Stimulated activated CD8-positive, alpha-beta memory T cell treated with anti-CD3 and anti-CD28 coated beads, Interleukin-7, amount 100 ng/mL, for 48 hours (primary cell): ENCODE data around the gene ARRDC1.

ENCODE experiments used
- DNase-seq, 2 donors: peaks; one replicate each; pipeline ENCODE4 v3.0.0-alpha.2; 2020; ENCODE audit warnings: low read depth in 1 of 2; ENCODE audit errors: extremely low read depth in 1 of 2

Gene ARRDC1

DNA sequence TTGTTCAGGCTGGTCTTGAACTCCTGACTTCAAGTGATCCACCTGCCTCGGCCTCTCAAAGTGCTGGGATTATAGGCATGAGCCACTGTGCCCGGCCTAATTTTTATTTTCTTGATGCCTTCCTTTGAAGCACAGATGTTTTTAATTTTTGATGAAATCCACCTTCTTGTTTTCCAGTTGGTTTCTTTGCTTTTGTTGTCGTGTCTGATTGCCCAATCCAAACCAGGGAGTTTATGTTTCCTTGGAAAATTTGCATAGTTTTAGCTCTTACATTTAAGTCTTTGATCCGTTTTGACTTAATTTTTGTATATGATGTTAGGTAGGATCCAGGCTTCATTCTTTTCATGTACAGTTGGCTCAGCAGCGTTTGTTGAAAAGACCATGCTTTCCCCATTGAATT, 28.5 kb downstream of the ARRDC1 start:
- no peak for DNase-seq

DNA sequence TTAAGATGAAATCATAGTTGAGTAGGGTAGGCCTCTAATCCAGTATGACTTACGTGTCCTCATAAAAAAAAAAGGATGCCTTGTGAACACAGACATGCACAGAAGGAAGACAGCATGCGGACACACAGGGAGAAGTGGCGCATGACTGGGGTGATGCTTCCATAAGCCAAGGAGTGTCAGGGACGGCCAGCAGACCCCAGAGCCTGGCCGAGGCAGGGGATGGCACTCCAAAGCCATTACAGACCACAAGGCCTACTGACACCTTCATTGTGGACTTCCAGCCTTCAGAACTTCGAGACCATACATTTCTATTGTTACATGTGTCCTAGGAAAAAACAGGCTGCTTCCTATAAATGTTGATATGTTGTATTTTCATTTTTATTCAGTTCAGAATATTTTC, 33.2 kb downstream of the ARRDC1 start:
- no peak for DNase-seq

DNA sequence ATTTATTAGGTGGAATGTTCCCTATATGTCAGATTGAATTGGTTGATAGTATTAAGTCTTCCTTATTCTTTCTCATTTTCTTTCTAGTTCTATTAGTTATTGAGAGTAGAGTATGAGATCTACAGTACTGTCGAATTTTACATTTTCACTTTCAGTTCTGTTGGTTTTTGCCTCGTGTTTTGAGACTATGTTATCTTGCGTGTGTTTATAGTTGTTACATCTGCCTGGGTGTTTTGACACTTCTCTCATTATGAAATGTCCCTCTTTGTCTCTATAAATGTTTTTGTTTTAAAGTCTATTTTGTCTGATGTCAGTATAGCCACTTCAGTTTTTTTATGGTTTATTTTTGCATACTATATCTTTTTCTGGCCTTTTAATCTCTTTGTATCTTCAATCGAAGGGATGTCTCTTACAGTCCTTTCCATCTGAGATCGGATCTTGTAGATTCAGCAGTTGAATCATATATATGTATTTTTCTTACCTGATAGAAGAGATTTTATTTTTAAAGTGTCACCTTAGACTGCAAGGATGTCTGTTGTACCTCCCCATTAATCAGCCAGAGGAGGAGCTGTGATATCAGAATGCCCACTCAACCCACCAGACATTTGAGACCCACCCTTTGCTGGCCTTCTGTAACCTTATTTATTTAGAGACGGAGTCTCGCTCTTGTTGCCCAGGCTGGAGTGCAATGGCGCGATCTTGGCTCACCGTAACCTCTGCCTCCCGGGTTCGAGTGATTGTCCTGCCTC, 34.0 kb downstream of the ARRDC1 start:
- DNase-seq, result no peak

DNA sequence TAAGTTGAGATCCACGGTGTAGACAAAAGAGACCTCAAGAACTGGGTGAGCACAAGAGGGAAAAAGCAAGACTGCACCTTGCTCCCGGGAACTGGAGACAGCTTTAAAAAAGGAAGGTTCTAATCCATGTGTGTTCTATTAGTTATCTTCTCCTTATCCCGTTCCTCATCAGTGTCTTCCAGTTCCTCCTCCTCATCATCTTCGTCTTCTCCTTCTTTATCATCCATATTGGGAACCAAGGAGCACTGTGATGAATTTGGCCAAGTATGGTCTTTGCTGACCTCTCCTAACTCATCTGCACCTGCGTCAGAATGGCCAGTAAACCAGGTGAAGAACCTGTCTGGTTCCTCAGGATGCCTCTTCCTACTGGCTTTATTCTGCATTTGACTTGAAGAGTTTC, 35.4 kb downstream of the ARRDC1 start:
- DNase-seq, result no peak

DNA sequence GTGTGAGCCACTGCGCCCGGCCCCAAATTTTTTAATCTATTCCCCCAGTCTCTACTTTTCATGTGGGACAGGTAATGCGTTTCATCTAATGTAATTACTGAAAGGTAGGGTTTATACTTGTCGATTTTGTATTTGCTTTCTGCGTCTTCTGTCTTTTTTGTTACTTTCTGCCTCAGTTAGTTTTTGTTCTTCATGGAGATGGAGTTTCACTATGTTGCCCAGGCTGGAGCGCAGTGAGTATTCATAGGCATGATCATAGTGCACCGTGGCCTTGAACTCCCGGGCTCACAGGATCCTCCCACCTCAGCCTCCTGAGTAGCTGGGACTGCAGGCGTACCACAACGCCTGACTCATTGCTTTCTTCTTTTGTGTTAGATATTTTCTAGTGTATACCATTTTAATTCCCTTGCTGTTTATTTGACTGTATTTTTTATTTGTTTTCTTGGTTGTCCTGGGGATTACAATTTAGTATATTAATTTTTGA, 36.7 kb downstream of the ARRDC1 start:
- DNase-seq, result no peak

DNA sequence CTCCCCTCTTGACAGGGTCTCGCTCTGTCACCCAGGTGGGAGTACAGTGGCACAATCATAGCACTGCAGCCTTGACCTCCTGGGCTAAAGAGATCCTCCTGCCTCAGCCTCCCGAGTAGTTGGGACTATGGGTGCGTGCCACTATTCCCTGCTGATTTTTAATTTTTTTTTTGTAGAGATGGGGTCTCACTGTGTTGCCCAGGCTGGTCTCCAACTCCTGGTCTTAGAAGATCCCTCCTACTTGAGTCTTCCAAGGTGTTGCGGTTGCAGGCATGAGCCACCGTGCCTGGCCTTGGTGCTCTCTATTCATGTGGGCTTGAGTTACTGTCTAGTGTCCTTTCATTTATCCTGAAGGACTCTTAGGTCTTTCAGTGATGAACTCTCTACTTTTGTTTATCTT, 37.4 kb downstream of the ARRDC1 start:
- DNase-seq, result no peak

DNA sequence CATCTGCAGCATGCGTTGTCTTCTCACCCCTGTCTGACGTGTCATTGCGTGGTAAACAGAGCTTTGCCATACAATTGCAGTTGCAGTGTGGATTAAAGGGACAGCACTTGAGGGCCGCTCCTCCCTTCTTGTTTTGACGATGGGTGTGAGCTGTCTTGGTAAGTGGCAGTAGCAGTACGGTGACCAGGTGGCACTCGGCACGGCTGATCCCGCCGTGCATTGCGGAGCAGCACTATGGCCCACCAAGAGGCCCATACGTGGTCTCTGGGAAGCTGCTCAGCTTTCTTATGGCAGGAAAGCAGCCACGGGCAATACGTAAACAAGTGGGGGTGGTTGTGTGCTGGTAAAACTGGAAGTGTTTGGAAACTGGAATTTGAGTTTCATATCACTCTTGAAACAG, 38.4 kb downstream of the ARRDC1 start:
- no peak for DNase-seq

DNA sequence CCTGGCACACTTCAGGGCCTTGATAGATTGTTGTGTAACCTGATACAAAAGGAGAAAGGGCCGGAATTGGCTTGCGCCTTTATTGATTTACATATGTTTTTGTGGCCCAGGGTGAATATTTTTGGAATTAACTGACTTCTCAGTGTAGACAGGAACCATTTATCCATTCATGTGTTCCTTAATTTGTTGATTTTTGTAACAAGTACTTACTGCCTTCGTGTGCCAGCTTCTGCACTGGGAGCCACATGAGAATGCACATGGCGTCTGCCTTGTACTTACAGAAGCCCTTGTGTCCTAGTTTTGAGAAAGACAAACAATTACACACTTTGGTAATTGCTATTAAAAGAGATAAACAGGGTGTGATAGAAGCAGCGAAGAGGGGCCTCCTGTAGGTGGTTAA, 39.7 kb downstream of the ARRDC1 start:
- DNase-seq, result no peak

DNA sequence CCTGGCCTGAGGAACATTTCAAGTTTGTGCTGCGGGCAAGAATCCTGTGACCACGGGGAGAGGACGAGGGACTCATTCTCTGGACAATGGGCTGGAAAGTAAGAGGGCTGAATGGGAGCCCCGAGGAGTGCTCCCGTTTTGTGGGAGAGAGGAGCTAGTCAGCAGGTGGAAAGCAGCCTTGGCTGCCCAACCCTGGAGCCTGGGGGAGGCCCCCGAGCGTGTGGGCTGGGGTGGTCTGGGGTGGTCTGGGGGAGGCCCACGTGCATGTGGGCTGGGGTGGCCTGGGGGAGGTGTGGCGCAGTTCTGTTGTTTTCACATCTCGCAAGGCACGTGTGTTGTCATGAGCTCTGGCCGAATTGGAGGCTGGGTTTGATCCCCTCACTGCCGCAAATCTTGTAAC, 40.9 kb downstream of the ARRDC1 start:
- no peak for DNase-seq

DNA sequence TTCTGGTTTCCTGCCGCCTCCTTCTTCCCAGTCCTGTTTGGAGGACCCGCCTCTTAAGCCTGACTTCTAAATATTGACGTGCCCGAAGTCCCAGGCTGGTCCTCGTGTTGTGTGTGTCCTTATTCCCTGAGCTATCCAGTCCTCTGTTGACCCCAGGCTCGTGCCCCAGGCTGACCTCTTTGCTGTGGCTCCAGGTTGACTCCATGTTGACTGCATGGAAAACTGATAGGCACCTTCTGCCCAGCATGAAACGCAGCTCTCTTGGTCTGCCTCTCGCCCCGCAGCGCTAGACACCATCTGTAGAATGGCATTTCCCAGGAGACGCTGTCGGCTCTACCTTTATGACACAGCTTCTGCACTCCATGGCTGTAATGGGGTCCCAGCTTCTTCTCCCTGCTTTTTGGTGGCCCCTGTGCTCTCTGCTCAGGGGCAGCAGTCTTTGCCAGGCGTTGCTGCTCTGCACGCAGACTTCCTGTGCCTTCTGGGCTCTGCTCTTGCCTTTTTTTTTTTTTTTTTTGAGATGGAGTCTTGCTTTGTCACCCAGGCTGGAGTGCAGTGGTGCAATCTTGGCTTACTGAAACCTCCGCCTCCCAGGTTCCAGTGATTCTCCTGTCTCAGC, 41.7 kb downstream of the ARRDC1 start:
- no peak for DNase-seq

DNA sequence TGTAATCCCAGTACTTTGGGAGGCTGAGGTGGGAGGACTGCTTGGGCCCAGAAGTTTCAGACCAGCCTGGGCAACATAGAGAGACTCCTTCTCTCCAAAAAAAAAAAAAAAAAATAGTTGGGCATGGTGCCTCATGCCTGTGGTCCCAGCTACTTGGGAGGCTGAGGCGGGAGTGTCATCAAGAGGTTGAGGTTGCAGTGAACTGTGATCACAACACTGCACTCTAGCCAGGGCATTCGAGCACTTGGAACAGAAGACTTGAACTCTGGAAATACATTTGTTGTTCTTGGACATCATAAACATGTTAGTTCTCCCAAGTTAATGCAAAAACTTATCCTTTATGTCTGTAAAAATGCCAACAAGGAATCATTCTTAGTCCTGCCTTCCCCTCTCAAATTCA, 42.9 kb downstream of the ARRDC1 start:
- DNase-seq, result no peak

DNA sequence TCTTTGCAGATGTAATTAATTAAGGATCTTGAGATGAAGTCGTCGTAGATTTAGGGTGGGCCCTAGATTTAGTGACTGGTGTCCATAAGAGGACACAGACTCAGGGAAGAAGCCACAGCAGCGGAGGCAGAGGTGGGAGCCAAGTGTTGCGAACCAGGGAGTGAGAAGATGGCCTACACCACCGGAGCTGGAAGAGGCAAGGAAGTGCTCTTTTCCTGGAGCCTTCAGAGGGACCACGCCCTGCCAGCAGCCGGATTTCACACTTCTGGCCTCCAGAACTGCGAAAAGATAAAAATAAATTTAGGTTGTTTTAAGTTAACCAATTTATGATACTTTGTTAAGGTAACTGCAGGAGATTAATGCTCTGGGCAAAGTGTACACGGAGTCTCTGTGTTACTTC, 44.1 kb downstream of the ARRDC1 start:
- DNase-seq, result no peak

DNA sequence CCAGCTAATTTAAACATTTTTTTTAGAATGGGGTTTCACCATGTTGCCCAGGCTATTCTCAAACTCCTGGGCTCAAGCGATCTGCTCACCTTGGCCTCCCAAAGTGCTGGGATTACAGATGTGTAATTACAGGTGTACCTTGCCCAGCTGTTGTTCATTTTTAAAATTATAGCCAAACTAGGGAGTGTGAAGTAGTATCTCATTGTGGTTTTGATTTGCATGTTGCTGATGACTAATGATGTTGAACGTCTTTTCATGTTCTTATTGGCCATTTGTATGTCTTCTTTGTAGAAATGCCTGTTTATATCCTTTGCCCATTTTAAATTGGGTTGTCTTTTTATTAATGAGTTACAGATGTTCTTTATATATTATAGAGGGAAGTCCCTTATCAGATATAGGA, 44.8 kb downstream of the ARRDC1 start:
- no peak for DNase-seq

DNA sequence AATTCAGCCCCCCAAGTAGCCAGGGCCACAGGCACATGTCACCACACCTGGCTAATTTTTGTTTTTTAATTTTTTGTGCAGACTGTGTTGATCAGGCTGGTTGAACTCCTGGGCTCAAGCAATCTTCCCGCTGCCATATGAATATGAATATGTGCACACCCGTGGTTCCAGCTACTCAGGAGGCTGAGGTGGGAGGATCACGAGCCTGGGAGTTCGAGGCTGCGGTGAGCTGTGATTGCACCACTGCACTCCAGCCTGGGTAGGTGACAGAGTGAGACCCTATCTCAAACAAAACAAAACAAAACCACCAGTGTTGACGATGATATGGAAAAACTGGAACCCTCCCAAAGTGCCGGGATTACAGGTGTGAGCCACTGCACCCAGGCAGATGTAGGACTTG, 45.3 kb downstream of the ARRDC1 start:
- DNase-seq, result no peak

DNA sequence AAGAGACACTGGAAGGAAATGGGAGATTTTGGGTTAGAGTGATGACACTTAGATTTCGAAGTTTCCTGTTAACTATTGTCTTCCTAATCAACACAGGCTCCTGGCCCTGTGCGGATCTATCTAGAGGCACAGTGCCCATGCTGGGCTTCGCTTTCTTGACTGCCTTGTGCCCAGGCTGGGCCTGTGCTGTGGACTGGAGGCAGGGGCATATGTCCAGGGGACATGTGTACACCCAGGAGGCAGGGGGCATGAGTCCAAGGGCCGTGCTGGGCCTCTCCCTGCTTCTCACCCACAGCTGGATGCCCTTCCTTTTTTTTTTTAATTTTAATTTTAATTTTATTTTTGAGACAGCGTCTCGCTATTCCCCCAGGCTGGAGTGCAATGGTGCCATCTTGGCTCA, 50.9 kb downstream of the ARRDC1 start:
- DNase-seq, result no peak

DNA sequence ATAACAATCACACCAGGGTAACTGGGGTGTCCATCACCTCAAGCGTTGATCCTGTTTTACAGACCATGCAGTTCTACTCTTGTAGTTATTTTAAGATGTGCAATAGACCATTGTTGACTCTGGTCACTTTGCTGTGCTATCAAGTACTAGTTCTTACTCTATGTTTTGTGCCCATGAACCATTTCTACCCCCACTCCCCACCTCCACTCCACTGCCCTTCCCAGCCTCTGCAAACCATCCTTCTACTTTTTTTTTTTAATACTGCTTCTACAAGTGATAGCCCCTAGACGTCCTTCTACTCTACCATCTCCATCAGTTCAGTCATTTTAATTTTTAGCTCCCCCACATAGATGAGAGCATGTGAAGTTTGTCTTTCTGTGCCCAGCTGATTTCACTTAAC, 52.1 kb downstream of the ARRDC1 start:
- DNase-seq, result no peak

DNA sequence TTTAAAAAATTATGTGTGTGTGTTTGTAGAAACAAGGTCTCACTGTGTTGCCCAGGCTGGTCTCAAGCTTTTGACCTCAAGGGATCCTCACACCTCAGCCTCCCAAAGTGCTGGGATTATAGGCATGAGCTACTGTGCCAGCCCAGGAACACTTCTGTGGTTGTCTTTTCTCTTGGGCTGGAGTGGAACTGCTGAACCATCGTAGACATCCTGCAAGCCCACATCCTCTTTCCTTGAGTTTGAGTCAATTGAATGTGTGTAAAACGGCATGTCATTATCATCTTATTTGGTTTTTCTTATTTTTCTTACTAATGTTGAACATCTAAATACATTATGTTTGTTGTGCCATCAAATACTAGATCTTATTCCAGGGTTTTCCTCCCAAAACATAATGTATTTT, 53.3 kb downstream of the ARRDC1 start:
- DNase-seq, result no peak

DNA sequence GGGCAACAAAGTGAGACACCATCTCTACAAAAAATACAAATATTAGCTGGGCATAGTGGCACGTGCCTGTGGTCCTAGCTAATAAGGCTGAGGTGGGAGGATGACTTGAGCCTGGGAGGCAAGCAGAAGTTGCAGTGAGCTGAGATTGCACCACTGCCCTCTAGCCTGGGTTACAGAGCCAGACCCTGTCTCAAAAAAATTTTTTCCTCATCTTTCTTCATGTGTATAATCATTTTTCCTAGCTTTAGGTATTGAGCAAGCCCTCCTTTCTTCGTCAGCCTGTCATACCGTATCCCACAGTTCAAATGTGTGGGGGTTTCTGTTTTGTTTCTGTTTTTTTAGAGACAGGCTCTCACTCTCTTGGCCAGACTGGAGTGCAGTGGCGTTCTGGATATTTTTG, 54.7 kb downstream of the ARRDC1 start:
- DNase-seq, result no peak

DNA sequence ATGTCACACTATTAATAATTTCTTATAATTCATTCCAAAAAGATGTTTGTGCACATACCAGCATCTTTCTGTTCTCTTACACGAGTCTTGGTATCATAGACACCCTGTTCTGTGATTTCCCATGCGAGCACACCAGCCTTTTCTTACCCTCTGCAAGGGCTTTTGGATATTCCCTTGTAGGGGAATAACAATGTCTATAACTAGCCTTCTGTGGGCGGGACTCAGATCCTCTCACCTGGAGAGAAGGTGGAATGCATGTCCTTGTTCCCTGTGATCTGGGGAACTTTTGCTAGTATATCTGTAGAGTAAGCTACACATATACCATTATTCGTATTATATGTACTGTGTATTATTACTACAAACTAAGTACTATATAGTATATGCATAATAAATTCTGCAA, 58.1 kb downstream of the ARRDC1 start:
- DNase-seq, result no peak

DNA sequence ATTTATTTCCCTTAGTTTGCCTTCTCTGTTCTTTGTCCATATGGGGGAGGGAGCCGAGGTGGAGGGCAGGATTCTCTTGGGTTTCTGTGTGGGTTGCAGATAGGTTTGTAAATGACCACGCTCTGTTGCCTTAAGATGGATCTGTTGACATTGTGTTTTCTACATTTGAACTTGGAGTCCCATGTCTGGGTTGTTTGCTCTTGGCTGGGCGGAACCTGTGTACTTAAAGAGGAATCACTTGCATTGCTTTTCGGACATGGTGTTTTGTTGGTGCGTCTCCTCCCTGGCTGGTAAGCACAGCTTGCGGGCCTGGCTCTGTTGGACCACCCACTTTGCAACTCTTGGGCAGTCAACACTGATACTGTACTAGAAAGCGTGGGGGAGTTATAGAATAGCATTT, 59.2 kb downstream of the ARRDC1 start:
- no peak for DNase-seq
